Astrocyte (in vitro differentiated cells and primary cell): ENCODE data around the gene TMEM223. TPM values are rescaled to one million over a fixed set of nuclear protein-coding genes. Genes with fewer than 3 reads are reported as not detected.

Experiments used
- DNase-seq: peaks from one replicate; pipeline ENCODE4 v3.0.0-alpha.2; 2010; ENCODE audit warnings: low read depth
- FAIRE-seq: peaks from 2 replicates; lab custom pipeline; 2011; peaks lifted over from hg19 to GRCh38; lab: Jason Lieb, UNC
- H2AFZ ChIP-seq: 2 replicates; pipeline ENCODE4 v1.6.0; 2012; ENCODE audit warnings: low read depth, low read length, inconsistent platforms
- H3K27ac ChIP-seq: 2 replicates; pipeline ENCODE4 v1.5.1; 2011; ENCODE audit warnings: low read depth, low read length, inconsistent platforms
- H3K27me3 ChIP-seq: 2 replicates; pipeline ENCODE4 v1.6.0; 2011; ENCODE audit warnings: low read length, inconsistent platforms; ENCODE audit not compliant: insufficient read depth
- H3K36me3 ChIP-seq: 2 replicates; pipeline ENCODE4 v1.5.1; 2011; ENCODE audit warnings: low read length, inconsistent platforms; ENCODE audit not compliant: insufficient read depth
- H3K4me1 ChIP-seq: 2 replicates; pipeline ENCODE4 v1.5.1; 2011; ENCODE audit warnings: low read length, inconsistent platforms; ENCODE audit not compliant: insufficient read depth
- H3K4me2 ChIP-seq: 2 replicates; pipeline ENCODE4 v1.6.0; 2012; ENCODE audit warnings: low read length, inconsistent platforms
- H3K4me3 ChIP-seq: 2 replicates; pipeline ENCODE4 v1.5.1; 2011; ENCODE audit warnings: low read depth, mild to moderate bottlenecking, low read length, inconsistent platforms; ENCODE audit not compliant: insufficient read depth
- H3K79me2 ChIP-seq: 2 replicates; pipeline ENCODE4 v1.6.0; 2012; ENCODE audit warnings: mild to moderate bottlenecking, low read length, inconsistent platforms; ENCODE audit not compliant: insufficient read depth
- H3K9ac ChIP-seq: 2 replicates; pipeline ENCODE4 v1.6.0; 2012; ENCODE audit warnings: mild to moderate bottlenecking, low read length, inconsistent platforms
- H3K9me3 ChIP-seq: 2 replicates; pipeline ENCODE4 v1.5.1; 2012; ENCODE audit warnings: low read depth, mild to moderate bottlenecking, low read length, inconsistent platforms; ENCODE audit not compliant: insufficient read depth
- H4K20me1 ChIP-seq: 2 replicates; pipeline ENCODE4 v1.6.0; 2012; ENCODE audit warnings: low read length, inconsistent platforms; ENCODE audit not compliant: insufficient read depth
- H3K27ac Mint-ChIP-seq: one replicate; pipeline ENCODE4 v1.8.0; 2021; ENCODE audit warnings: mild to moderate bottlenecking, mixed read lengths; ENCODE audit not compliant: unreplicated experiment
- H3K27me3 Mint-ChIP-seq: one replicate; pipeline ENCODE4 v1.8.0; 2021; ENCODE audit warnings: low read depth, mixed read lengths; ENCODE audit not compliant: unreplicated experiment
- H3K36me3 Mint-ChIP-seq: one replicate; pipeline ENCODE4 v1.8.0; 2021; ENCODE audit warnings: low read depth, mixed read lengths; ENCODE audit not compliant: unreplicated experiment
- H3K4me1 Mint-ChIP-seq: one replicate; pipeline ENCODE4 v1.8.0; 2021; ENCODE audit warnings: low read depth, mixed read lengths; ENCODE audit not compliant: unreplicated experiment
- H3K4me3 Mint-ChIP-seq: one replicate; pipeline ENCODE4 v1.8.0; 2021; ENCODE audit warnings: mild to moderate bottlenecking, moderate library complexity, mixed read lengths; ENCODE audit not compliant: unreplicated experiment
- H3K9me3 Mint-ChIP-seq: one replicate; pipeline ENCODE4 v1.8.0; 2021; ENCODE audit warnings: mild to moderate bottlenecking, mixed read lengths; ENCODE audit not compliant: unreplicated experiment
- EZH2 ChIP-seq: IDR thresholded peaks from 2 replicates; pipeline ENCODE4 v1.6.1; 2012; ENCODE audit warnings: mild to moderate bottlenecking, low read length, inconsistent platforms; ENCODE audit not compliant: insufficient read depth
- total RNA-seq: library from RNA; stranded (reverse); gene quantifications from 2 replicates; pipeline ENCODE4 v1.2.1, GENCODE V29; 2021
- TF ChIP-seq, protein P1 (sequence below): IDR thresholded peaks from 2 replicates; pipeline ENCODE4 v1.5.1; 2011; ENCODE audit warnings: low read depth, mild to moderate bottlenecking, inconsistent platforms, low read length, moderate library complexity; ENCODE audit not compliant: insufficient read depth

Gene TMEM223
- total RNA-seq, 1 donor from 2014 or later, result 7.8 TPM

DNA sequence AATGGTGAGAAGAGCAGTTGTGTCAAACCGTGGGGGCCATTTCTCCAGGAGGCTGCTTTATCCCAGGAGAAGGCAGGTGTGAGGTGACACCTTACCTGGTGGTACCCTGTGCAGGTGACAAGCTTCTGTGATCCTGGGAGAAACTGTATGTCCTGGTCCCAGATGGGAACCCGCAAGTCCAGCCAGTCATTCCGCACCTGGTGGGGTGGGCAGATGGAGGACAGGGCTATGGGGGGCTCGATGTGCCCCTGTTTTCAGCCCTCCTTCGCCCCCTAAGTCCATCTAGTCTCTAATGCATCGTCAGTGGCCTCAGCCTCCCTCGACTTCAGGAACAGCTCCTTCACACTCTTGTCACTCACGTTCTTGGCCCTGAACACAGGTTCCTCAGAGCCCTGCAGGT is 43.5 kb upstream of the TMEM223 start:
- no peak overlapping the region for H3K4me3 Mint-ChIP-seq
- H3K4me3 ChIP-seq, result no peak overlapping the region
- peaks cover 80% of the 10 kb centered on the region for H3K79me2 ChIP-seq
- no peak overlapping the region for H3K4me2 ChIP-seq
- H3K36me3 Mint-ChIP-seq, result peaks cover 17% of the 10 kb centered on the region
- peaks cover 20% of the 10 kb centered on the region for H3K4me1 ChIP-seq
- no peaks in the 10 kb centered on the region for H3K9me3 Mint-ChIP-seq
- H3K9ac ChIP-seq, result no peak overlapping the region
- no peak overlapping the region for H2AFZ ChIP-seq
- peak overlapping the region; percentile 63 for H3K27ac Mint-ChIP-seq
- no peak for DNase-seq
- H3K27ac ChIP-seq, result no peak overlapping the region
- no peaks in the 10 kb centered on the region for H3K9me3 ChIP-seq
- no peaks in the 10 kb centered on the region for H3K27me3 ChIP-seq
- H3K4me1 Mint-ChIP-seq, result peaks cover 10% of the 10 kb centered on the region
- H3K36me3 ChIP-seq, result peaks cover 20% of the 10 kb centered on the region
- TF ChIP-seq EZH2, result no peak
- TF ChIP-seq, protein P1, sequence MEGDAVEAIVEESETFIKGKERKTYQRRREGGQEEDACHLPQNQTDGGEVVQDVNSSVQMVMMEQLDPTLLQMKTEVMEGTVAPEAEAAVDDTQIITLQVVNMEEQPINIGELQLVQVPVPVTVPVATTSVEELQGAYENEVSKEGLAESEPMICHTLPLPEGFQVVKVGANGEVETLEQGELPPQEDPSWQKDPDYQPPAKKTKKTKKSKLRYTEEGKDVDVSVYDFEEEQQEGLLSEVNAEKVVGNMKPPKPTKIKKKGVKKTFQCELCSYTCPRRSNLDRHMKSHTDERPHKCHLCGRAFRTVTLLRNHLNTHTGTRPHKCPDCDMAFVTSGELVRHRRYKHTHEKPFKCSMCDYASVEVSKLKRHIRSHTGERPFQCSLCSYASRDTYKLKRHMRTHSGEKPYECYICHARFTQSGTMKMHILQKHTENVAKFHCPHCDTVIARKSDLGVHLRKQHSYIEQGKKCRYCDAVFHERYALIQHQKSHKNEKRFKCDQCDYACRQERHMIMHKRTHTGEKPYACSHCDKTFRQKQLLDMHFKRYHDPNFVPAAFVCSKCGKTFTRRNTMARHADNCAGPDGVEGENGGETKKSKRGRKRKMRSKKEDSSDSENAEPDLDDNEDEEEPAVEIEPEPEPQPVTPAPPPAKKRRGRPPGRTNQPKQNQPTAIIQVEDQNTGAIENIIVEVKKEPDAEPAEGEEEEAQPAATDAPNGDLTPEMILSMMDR, result no peak
- H4K20me1 ChIP-seq, result peaks cover 38% of the 10 kb centered on the region
- no peaks in the 10 kb centered on the region for H3K27me3 Mint-ChIP-seq
- no peak for FAIRE-seq

DNA sequence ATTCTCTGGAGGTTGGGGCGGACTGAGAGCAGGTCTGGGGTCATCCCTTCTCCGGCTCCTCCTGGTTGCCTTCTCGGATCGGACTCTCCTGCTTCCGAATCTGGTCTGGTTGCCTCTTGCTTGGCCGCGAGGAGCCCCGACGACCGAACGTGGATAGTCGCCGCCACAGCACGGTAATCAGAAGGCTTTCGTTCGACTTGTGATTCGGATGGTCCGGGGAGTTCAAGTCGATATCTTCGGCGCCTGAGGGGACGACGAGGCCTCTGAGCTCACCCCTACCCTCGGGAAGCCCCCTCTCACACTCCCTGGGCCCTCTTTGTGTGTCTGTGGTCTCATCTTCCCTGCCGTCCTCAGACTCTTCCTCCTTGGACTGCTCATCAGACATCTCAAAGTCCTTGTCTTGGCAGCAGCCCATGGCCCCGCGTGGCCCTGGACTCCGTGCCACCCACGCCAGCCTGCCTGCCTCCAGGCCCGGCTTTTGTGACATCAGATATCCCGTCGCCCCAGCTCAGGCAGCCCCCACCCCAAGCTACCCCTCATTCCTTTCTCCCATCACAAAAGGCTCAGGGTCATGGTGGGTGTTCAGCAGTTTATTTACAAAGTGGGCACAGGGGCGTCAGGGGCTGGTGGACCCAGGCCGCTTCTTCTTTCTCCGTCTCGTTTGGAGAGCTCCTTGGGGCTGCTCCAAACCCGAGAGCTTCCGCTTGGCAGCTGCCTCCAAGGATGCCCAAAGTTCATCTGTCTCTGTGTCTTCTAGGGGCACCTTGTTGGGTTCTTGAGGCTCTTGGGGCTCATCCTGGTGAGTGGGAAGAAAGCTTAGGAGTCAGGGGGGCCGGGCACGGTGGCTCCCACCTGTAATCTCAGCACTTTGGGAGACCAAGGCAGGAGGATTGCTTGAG is 40.8 kb upstream of the TMEM223 start, which contains the start of gene TEX54:
TSS of gene TEX54 (minus strand) at position 506 of the 899 bp plus-strand sequence.
- H3K27ac ChIP-seq, result peak within 1 kb of the TSS; percentile 98
- peak within 1 kb of the TSS; percentile 66 for H2AFZ ChIP-seq
- peak within 1 kb of the TSS; percentile 94 for H3K4me2 ChIP-seq
- Mint-ChIP-seq H3K27ac (peak within 1 kb of the TSS; percentile 100), H3K27me3 (no peaks in the 10 kb centered on the region), H3K4me3 (peak within 1 kb of the TSS; percentile 98), H3K4me1 (peaks cover 7% of the 10 kb centered on the region), H3K9me3 (no peaks in the 10 kb centered on the region), H3K36me3 (peaks cover 20% of the 10 kb centered on the region)
- no peaks in the 10 kb centered on the region for H3K9me3 ChIP-seq
- TF ChIP-seq EZH2, result no peak
- TF ChIP-seq, protein P1, result no peak
- DNase-seq, result no peak
- no peak for FAIRE-seq
- no peaks in the 10 kb centered on the region for H3K27me3 ChIP-seq
- peaks cover 86% of the 10 kb centered on the region for H3K79me2 ChIP-seq
- peaks cover 60% of the 10 kb centered on the region for H4K20me1 ChIP-seq
- peak within 1 kb of the TSS; percentile 94 for H3K9ac ChIP-seq
- H3K36me3 ChIP-seq, result peaks cover 26% of the 10 kb centered on the region
- peak within 1 kb of the TSS; percentile 75 for H3K4me3 ChIP-seq
- peaks cover 20% of the 10 kb centered on the region for H3K4me1 ChIP-seq
